Tongue (tissue), 2 donors: ENCODE data around the gene HTATIP2. TPM values are rescaled to one million over a fixed set of nuclear protein-coding genes. Genes with fewer than 3 reads are reported as not detected.
"Not testable (repeated sequence)": the region's sequence is repeated elsewhere in the genome, so short reads cannot be mapped to it uniquely, and the experiment has no call there.

Experiments used
- DNase-seq: peaks from one replicate; pipeline ENCODE4 v3.0.0-alpha.2; 2015
- total RNA-seq: library from RNA; depleted of rRNA; stranded (reverse); fragments of >200 nt; gene quantifications from one replicate; pipeline ENCODE4 v1.2.3, GENCODE V29; 2014

HTATIP2 gene
- total RNA-seq, 1 donor from 2014 or later, result 8.8 TPM

DNA sequence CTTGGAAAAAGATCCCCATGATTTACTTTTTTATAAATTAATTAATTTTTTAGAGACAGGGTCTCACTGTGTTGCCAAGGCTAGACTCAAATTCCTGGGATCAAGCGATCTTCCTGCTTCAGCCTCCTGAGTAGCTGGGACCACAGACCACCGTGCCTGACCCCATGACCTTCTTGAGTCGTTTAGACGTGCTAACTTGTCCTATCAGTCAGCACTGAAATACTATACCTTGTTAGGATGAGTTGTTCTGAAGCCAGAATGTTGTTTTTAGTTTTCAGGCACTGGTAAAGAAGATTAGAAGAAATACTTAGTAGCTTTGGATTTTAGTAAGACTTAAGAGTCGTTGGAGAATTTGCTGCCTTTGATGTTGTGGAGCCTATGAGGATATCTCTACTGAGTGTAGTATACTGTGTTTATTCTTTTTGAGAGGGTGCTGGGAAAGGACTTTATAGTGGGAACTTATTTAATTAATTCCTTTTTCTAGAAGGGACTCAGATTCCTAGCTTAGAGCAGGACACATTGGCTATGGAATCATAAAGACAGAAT, 8.6 kb downstream of the HTATIP2 start:
- DNase-seq, result no peak

DNA sequence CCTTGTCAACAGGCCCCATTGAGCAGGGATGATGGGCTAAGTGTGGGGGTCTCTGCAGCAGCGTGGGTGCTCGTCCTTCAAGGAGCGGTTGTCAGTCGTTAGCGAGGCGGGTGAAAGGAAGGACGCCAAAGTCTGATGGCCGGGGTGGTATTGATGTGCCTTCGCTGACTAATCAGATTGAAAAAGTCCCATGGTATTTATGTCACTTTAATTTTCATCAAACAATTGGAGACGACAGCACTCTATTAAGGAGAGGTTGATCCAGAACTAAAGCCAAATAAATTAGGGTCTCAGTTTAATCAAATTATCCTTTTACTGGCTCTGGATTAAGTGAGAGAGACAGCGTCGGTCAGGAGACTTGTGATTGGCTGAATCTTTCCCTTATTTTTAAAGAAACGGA, 9.6 kb downstream of the HTATIP2 start:
- DNase-seq, result no peak

DNA sequence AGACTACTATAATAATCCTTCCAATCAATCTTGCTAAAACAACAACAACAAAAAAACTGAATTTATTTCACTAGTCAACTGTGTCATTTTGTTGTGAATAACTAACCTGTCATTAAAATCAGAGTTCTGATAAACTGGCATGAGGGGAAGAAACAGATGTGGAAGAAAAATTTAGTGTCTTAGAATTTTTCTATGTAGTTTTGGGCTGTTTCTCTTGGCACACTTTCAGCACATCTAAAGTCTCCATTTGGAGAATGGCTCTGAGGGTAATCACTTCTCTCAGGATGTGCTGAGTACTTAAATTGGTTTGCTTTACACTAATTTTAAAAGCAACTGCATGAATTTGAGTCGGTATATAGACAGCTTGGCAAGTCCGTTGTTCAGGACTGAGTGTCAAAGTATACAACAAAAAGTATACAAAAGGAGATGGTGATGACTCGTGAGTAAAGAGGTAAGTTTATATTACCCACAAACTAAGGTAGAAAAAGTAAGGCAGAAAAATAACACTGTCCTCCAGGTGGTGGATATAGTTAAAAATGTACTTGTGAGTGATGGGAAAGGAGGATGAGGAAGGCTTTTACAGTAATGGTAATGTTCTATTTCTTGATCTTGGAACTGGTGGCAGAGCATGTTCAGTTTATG, 10.2 kb downstream of the HTATIP2 start:
- DNase-seq, result no peak

DNA sequence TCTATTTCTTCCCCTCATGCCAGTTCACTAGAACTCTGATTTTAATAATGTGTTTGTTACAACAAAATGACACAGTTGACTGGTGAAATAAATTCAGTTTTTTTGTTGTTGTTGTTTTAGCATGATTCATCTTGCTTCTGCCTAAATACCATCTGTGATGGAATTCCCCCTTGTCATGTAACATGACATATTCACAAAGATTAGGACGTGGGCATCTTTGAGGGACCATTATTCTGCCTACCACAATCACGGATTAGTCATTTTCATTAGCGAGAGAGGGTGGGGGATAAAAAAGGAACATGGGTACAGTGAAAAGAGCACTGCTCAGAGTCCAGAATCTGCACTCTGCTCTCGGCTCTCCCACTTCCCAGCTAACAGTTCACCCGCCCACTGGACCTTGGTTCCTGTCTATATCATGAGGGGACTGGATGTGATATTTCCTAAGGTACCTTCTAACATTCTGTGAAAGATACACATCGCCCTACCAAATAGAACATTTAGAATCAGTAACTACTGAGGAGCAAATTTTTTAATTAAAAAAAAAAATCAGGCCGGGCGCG, 11.3 kb downstream of the HTATIP2 start:
- no peak for DNase-seq

DNA sequence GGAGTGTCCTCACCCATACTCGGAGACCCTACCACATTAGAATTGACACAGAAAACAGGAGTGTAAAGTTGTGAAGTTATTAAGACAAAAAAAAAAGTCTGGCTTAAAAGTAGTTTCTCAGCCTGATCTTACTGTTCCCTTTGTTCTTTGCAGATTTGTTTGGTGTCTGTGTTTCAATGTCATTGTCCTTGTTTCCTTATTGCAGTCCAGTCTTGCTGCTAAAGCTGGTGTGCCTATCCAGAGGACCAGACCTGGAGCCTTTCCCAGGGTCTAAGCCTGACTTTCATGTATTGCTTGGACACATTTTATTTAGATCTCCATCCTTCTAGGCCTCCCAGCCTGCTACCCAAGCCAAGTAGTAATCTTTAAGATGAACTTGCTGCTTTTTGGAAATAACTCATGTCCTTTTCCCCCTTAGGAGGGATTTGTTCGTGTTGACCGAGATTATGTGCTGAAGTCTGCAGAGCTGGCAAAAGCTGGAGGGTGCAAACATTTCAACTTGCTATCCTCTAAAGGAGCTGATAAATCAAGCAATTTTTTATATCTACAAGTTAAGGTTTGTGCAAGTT, 12.7 kb downstream of the HTATIP2 start:
- DNase-seq, result no peak

DNA sequence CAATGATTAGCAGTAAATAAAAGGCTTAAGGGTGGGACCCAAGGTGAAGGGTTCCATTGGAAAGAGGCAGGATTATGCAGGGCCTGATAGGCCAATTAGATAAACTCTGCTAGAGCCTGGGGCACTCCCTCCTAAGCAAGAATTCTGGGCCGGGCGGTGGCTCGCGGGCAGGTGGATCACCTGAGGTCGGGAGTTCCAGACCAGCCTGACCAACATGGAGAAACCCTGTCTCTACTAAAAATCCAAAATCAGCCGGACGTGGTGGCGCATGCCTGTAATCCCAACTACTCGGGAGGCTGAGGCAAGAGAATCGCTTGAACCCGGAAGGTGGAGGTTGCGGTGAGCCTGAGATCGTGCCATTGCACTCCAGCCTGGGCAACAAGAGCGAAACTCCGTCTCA, 22.5 kb downstream of the HTATIP2 start:
- DNase-seq, result not testable (repeated sequence)

DNA sequence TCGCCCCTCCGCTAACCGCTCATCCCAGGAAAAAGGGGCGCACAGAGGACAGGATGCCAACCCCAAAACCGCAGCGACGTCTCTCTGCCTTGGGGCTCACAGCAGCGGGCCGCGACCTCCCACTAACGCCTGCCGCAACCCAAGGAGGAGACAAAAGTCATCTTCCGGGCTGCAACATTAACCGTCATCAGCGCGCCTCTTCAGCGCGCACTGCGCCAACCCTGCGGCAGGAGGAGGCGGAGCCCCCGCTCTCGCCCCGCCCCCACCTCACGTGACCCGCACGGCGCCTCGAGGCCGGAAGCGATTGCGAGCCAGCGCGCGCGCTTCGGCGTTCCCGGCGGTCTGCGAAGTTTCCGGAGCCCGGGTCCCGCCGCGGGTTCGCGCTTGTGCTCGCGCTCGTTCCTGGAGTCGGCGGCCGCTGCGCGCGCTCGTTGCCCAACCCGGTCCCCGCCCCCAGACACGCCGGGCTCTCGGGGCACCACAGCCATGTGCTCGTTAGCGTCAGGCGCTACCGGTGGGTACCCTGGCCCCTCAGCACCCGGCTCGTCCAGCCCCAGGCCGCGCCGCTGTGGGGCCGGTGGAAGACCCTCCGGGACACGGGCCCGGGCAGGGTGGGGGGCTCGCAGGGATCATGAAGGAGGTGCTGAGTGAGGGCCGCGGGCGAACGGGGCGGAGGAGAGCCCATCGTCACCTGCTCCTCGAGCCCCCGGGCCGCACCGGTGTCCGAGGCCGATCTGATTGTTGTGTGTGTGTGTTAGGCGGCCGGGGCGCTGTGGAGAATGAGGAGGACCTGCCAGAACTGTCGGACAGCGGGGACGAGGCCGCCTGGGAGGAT, 24.0 kb downstream of the HTATIP2 start, which contains the start of gene PRMT3:
TSS of gene PRMT3 (plus strand) at position 456 of the 835 bp plus-strand sequence. CDS start at position 487, 31 bp downstream.
- DNase-seq, result peak; percentile 98

DNA sequence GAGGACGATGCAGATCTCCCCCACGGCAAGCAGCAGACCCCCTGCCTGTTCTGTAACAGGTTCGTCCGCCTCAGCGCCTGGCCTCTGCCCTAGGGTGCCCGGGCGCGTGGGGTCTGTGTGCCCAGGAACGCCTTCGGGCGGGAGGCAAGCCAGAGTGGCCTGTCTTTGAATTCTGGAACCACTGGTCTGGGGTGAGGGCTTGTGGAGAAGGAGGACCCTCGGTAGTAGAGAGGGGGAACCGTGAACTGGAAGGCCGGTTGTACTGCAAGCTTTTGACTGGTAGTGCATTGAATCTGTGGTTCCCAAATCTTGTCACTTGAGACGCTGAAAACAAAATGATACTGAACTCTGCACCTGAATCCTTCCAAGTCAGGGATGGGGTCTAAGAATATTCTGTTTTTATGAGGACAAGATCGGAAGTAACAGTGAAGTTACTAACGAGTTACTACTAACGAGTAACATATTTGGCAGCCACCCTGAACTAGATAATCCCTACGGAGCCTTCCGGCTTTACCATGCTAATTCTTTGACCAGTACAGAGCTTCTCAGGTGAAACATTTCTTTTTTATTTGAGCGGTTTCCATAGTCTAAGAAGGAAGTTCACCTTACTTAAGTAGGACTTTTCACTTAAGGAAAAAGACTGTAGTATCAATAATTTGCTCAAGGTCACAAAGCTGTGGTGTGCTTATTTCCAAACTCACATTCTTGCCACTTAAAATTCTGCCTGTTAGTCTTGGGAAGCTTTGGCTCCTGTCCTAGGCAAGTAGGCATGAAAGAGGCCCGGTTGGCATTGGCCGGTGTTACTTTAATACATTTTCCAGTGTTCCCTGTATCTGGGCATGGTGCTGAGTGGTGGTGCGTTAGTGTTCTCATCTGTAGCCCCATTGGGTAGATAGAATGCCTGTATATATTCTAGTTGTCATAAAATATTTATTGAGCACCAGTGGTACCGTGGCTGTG, 24.9 kb downstream of the HTATIP2 start:
- DNase-seq, result peak; percentile 27

DNA sequence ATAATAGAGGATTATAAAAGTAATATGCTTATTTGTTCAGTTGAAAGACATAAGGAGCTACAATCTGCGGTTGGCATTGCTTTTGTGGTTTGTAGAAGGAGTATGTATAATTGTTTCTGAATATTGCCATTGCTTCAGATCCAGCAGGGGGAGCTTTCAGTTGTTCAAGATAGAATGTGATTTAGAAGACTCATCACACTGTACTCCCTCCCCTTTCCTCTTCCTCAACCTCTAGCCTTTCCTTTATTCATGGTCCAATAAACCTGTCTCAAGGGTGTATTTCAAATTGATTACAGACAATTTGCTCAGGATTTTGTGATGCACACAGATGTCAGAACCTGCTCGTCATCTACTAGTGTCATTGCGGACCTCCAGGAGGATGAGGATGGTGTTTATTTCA, 33.8 kb downstream of the HTATIP2 start:
- peak; percentile 40 for DNase-seq

DNA sequence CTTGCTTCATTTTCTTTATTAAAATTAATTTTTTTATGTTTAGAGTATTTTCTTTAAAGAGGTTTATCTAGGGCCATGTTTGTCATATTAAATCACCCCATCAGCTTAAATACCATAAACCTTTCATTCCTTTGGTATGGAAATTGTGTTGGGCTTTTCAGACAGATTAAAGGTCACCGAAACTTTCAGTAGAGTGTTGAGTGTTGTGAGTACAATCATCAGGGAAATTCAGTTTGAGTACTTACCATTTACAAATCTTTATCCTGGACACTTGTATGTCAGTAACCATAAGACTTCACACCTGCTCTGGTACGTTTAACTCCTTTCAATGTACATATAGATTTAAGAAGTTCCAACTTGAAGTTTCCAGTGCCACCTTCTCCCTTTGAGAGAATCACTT, 36.0 kb downstream of the HTATIP2 start:
- no peak for DNase-seq

DNA sequence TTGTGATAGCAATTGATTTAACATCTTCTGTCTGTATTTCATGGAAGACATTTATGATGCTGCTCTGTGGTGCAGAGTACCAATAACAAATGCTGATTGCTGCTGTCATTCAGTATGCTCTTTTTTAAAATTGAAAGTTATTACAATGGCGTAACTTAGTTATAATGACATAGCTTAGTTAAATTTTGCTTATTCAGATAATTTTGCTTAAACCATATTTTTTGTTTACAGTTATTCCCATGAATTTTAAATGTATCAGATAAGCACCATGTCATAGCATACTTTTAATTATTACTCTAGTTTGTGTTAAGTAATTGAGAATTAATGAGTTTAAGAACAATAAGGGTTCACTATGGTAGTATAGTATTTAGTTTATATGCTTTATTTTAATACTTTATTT, 39.5 kb downstream of the HTATIP2 start:
- DNase-seq, result no peak

DNA sequence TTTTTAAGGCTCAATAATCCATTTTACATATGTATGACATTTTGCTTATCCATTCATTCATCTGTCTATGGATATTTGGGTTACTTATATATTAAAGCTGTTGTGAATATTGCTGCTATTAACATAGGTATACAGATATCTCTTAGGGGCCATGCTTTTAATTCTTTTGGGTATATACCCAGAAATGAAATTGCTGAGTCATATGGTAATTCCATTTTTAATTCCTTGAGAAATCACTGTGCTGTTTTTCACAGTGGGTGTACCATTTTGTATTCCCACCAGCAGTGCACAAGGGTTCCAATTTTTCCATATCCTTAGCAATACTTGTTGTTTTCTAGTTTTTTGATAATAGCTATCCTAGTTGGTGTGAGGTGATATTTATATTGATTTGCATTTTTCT, 43.0 kb downstream of the HTATIP2 start:
- no peak for DNase-seq

DNA sequence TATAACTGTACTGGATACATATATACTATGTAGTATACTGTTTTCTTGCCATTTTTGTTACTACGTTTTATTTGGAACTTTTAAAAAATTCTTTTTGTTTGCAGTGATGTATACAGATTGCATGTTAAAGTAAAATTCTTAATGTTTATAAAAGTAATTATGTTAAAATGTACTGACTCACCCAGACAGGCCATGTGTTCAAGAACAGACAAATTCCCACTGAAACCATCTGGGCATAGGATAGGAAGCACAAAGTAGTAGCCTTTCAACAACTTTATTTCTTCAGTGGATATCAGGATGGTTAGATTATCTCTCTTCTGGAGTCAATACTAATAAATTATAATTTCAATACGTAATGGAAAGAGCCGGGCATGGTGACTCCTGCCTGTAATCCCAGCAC, 43.8 kb downstream of the HTATIP2 start:
- DNase-seq, result no peak

DNA sequence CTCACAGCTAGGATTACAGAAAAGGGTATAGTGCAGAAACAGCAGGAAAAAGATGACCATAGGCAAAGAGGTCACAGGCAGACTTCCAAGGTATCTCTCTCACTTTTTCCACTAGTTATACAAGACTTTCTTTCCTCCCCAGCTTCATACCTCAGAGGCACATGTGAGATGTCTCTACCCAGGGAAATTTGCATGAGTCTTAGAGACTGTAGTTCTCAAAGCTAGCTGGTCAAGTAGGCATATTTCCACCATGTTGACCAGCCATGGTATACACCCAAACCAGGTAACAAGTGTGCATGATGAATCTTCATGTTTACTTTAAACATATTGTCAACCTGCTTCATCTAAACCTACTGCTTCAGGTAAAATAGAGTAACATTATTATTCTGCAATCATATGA, 51.9 kb downstream of the HTATIP2 start:
- no peak for DNase-seq

DNA sequence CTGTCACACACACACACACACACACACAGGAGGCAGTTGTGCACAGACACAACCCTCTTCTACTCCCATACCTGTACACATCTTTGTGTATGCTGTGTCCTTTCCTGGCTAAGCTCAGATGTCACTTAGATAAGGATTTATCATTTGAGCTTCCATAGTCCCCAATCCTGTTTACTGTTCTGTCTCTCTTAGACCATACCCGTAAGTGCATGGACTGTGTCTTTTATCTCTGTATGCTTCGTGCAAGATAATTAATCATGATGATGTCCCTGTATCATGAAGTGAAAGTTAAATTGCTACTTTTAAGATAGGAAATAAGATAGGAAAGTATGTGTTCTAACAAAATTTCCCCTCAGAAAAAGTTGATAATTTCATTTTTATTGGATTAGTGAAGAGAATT, 54.3 kb downstream of the HTATIP2 start:
- no peak for DNase-seq

DNA sequence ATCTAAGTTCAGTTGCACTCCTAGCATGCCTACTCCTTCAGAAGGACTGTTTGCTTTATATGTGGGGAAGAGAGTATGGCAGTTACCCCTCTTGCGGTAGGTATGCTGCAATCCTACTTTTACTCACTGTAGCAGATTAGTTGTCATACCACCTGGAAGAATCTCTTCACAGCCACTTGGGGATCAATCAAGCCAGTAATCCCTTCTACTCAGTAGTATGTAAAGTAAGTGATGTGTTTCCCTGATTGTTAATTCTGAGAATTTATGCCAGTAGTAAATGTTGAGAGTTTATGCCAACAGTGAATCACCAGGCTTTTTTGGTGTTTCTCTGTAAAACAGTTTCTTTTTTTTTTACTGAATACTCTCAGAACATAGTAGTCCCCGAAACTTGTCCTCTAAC, 58.4 kb downstream of the HTATIP2 start:
- no peak for DNase-seq

DNA sequence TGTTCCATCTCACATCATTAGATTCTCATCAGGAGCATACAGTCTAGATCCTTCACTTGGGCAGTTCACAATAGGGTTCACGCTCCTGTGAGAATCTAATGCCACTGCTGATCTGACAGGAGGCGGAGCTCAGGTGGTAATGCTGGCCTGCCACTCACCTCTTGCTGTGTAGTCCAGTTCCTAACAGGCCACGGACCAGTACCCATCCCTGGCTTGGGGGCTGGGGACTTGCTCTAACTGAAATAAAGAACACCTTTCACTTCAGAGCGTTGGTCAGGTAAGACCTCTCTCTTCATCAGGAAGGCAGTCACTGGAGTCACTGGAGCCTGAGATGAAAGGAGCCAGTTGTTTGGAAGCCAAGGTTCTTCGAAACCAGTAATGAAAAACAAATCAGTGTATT, 65.7 kb downstream of the HTATIP2 start:
- no peak for DNase-seq
